HG03064 (cell line): ENCODE measurements around the gene ALPI.
"Not testable (repeated sequence)": the region's sequence is repeated elsewhere in the genome, so short reads cannot be mapped to it uniquely, and the experiment has no call there.

Experiments
- ATAC-seq: cut with Tn5 transposase; IDR thresholded peaks from one replicate; pipeline ENCODE4 v1.9.1; 2021; ENCODE audit warnings: low read depth; ENCODE audit not compliant: unreplicated experiment

ALPI gene

GRCh38 chr2:232441147-232441651, 14.8 kb upstream of the ALPI start:
- ATAC-seq = no peak

GRCh38 chr2:232441922-232442321, 14.0 kb upstream of the ALPI start:
- ATAC-seq = not testable (repeated sequence)

- ATAC-seq = not testable (repeated sequence)
Measured at GRCh38 chr2:232442431-232442830, 13.5 kb upstream of the ALPI start.

GRCh38 chr2:232443047-232443446, 12.9 kb upstream of the ALPI start:
- ATAC-seq = not testable (repeated sequence)

GRCh38 chr2:232443669-232444408, 12.1 kb upstream of the ALPI start:
- not testable (repeated sequence) for ATAC-seq

GRCh38 chr2:232444409-232445148, 11.4 kb upstream of the ALPI start:
- no peak for ATAC-seq

GRCh38 chr2:232445149-232445885, 10.6 kb upstream of the ALPI start:
- ATAC-seq = not testable (repeated sequence)

- ATAC-seq = not testable (repeated sequence)
Measured at GRCh38 chr2:232446266-232446777, 9.6 kb upstream of the ALPI start.

GRCh38 chr2:232447091-232447620, 8.8 kb upstream of the ALPI start:
- no peak for ATAC-seq

GRCh38 chr2:232447638-232448303, 8.2 kb upstream of the ALPI start:
- no peak for ATAC-seq

- no peak for ATAC-seq
Measured at GRCh38 chr2:232448304-232448690, 7.7 kb upstream of the ALPI start.

- ATAC-seq = no peak
Measured at GRCh38 chr2:232449964-232450363, 6.0 kb upstream of the ALPI start.

- not testable (repeated sequence) for ATAC-seq
Measured at GRCh38 chr2:232451645-232452044, 4.3 kb upstream of the ALPI start.

- no peak for ATAC-seq
Measured at GRCh38 chr2:232454630-232455029, 1.3 kb upstream of the ALPI start.

GRCh38 chr2:232456296-232457120, 555 bp downstream of the ALPI start:
- no peak for ATAC-seq

- ATAC-seq = no peak
Measured at GRCh38 chr2:232457121-232458011, 1.4 kb downstream of the ALPI start.

- no peak for ATAC-seq
Measured at GRCh38 chr2:232458051-232458660, 2.2 kb downstream of the ALPI start.
